Calu3 (cell line): ENCODE measurements around the gene EPO. TPM values are rescaled to one million over a fixed set of nuclear protein-coding genes. Genes with fewer than 3 reads are reported as not detected.

Experiments
- BruUV-seq: library from RNA; stranded (reverse); fragments of 400-500 nt; replicated peaks from 2 replicates; lab custom pipeline; 2021; lab: Mats Ljungman, UMichigan
- CTCF ChIA-PET: fragments of 300-600 bp; sonication (Branson Sonifier 250); formaldehyde crosslinking; loops from one replicate; lab custom pipeline; 2022; ENCODE audit warnings: antibody characterized with exemption; lab: Charles Lee
- DNase-seq: peaks from one replicate; pipeline ENCODE4 v3.0.0; 2022
- H3K27ac Mint-ChIP-seq: one replicate; pipeline ENCODE4 v1.8.0; 2022; ENCODE audit warnings: mixed read lengths; ENCODE audit not compliant: unreplicated experiment
- H3K27me3 Mint-ChIP-seq: one replicate; pipeline ENCODE4 v1.8.0; 2022; ENCODE audit warnings: mixed read lengths; ENCODE audit not compliant: unreplicated experiment
- H3K36me3 Mint-ChIP-seq: one replicate; pipeline ENCODE4 v1.8.0; 2022; ENCODE audit warnings: mild to moderate bottlenecking, moderate library complexity, mixed read lengths; ENCODE audit not compliant: insufficient read depth, unreplicated experiment
- H3K4me1 Mint-ChIP-seq: one replicate; pipeline ENCODE4 v1.8.0; 2022; ENCODE audit warnings: mild to moderate bottlenecking, low read depth, mixed read lengths; ENCODE audit not compliant: unreplicated experiment
- H3K4me3 Mint-ChIP-seq: one replicate; pipeline ENCODE4 v1.8.0; 2022; ENCODE audit warnings: mild to moderate bottlenecking, low read depth, moderate library complexity, mixed read lengths; ENCODE audit not compliant: unreplicated experiment
- H3K9me3 Mint-ChIP-seq: one replicate; pipeline ENCODE4 v1.8.0; 2022; ENCODE audit warnings: low read depth, mixed read lengths; ENCODE audit not compliant: unreplicated experiment
- intact Hi-C: fragments of 100-400 bp; cut with micrococcal nuclease; formaldehyde crosslinking; loops from one replicate; pipeline ENCODE4 v1.10.0; 2022; ENCODE audit not compliant: unreplicated experiment
- total RNA-seq: library from RNA; stranded (reverse); gene quantifications from 2 replicates; pipeline ENCODE4 v1.2.3, GENCODE V29; 2022
- TF ChIP-seq, protein P1 (sequence below): fragments of 200-600 bp; IDR thresholded peaks from one replicate; pipeline ENCODE4 v1.8.0; 2022; ENCODE audit warnings: antibody characterized with exemption; ENCODE audit not compliant: unreplicated experiment

The EPO gene
- total RNA-seq, 1 experiment from 2014 or later, result not detected

DNA sequence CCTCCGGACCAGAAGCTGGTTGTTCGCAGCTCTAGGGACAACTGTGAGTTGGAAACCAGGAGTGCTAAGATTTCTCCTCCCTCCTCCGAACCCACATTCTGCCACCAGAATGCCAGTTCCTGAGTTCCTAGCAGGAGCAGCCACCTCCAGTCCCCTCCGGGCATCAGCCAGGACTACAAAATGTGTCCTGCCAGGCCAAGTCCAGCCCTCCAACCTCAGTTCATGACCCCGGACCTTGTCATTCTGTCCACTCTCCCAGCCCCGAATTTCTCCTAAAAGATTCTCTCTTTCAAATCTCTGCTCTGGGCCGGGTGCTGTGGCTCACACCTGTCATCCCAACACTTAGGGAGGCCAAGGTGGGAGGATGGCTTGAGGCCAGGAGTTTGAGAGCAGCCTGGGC is 15.5 kb downstream of the EPO start:
- no peak overlapping the region for H3K4me3 Mint-ChIP-seq
- CTCF ChIA-PET, result no interaction called here
- H3K27me3 Mint-ChIP-seq, result peaks cover 12% of the 10 kb centered on the region
- no peaks in the 10 kb centered on the region for H3K36me3 Mint-ChIP-seq
- DNase-seq, result no peak
- no peak overlapping the region for H3K27ac Mint-ChIP-seq
- TF ChIP-seq, protein P1, sequence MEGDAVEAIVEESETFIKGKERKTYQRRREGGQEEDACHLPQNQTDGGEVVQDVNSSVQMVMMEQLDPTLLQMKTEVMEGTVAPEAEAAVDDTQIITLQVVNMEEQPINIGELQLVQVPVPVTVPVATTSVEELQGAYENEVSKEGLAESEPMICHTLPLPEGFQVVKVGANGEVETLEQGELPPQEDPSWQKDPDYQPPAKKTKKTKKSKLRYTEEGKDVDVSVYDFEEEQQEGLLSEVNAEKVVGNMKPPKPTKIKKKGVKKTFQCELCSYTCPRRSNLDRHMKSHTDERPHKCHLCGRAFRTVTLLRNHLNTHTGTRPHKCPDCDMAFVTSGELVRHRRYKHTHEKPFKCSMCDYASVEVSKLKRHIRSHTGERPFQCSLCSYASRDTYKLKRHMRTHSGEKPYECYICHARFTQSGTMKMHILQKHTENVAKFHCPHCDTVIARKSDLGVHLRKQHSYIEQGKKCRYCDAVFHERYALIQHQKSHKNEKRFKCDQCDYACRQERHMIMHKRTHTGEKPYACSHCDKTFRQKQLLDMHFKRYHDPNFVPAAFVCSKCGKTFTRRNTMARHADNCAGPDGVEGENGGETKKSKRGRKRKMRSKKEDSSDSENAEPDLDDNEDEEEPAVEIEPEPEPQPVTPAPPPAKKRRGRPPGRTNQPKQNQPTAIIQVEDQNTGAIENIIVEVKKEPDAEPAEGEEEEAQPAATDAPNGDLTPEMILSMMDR, result no peak
- H3K9me3 Mint-ChIP-seq, result no peaks in the 10 kb centered on the region
- no peaks in the 10 kb centered on the region for H3K4me1 Mint-ChIP-seq
- BruUV-seq, result no TSS peak
- intact Hi-C loops, result no loop called here

DNA sequence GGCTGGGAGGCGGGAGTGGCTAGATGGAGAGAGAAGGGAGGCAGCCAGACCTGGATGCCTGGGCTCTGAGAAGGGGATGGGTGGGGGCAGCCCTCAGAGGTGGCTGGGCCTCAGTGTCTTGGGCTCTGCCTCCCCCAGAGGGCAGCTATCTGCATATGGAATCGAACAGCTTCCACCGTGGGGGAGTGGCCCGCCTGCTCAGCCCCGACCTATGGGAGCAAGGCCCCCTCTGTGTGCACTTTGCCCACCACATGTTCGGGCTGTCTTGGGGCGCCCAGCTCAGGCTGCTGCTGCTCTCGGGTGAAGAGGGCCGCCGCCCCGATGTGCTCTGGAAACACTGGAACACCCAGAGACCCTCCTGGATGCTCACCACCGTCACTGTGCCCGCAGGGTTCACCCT is 16.4 kb downstream of the EPO start:
- H3K9me3 Mint-ChIP-seq, result no peaks in the 10 kb centered on the region
- no peak overlapping the region for H3K27ac Mint-ChIP-seq
- no peak overlapping the region for H3K4me3 Mint-ChIP-seq
- BruUV-seq, result no TSS peak
- intact Hi-C loops, result no loop called here
- peaks cover 12% of the 10 kb centered on the region for H3K27me3 Mint-ChIP-seq
- TF ChIP-seq, protein P1, result no peak
- no peaks in the 10 kb centered on the region for H3K36me3 Mint-ChIP-seq
- CTCF ChIA-PET, result no interaction called here
- no peak for DNase-seq
- no peaks in the 10 kb centered on the region for H3K4me1 Mint-ChIP-seq

DNA sequence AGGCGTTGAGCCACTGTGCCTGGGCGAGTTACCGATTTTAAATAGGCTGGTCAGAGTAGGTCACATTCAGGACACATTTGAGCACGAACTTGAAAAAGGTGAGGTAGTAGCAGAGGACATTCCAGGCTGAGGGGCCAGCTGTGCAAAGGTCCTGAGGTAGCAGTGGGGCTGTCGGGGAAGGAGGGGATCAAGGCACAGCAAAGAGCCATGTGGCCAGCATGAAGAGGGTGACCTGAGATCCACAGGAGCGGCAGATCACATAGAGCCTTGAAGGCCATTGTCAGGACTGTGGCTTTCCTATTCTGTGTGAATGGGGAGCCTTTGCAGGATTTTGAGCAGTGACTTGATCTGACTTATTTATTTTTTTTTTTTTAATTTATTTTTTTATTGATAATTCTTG is 19.7 kb downstream of the EPO start:
- Mint-ChIP-seq H3K4me1 (no peaks in the 10 kb centered on the region), H3K36me3 (no peaks in the 10 kb centered on the region), H3K4me3 (no peak overlapping the region), H3K27me3 (no peaks in the 10 kb centered on the region), H3K9me3 (no peaks in the 10 kb centered on the region), H3K27ac (no peak overlapping the region)
- BruUV-seq, result no TSS peak
- no peak for DNase-seq
- TF ChIP-seq, protein P1, result no peak
- intact Hi-C loops, result no loop called here
- CTCF ChIA-PET, result no interaction called here

DNA sequence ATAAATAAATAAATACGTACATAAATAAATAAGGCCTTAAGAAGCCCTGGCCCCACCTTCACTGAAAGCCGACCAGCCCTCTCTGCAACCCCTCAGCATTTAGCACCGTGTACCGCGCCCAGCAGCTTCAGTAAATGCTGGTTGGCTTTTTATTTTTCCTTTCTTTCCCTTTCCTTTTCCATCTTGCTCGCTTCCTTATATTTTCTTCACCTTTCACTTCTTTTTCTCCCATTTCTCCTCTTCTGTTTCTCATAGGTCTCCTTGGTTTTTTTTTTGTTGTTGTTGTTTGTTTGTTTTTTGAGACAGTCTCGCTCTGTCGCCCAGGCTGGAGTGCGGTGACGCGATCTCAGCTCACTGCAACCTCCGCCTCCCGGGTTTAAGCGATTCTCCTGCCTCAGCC is 24.3 kb downstream of the EPO start:
- Mint-ChIP-seq H3K36me3 (no peaks in the 10 kb centered on the region), H3K27me3 (peaks cover 21% of the 10 kb centered on the region), H3K27ac (no peak overlapping the region), H3K4me1 (no peaks in the 10 kb centered on the region), H3K4me3 (no peak overlapping the region), H3K9me3 (no peaks in the 10 kb centered on the region)
- no TSS peak for BruUV-seq
- intact Hi-C loops, result no loop called here
- CTCF ChIA-PET, result no interaction called here
- TF ChIP-seq, protein P1, result no peak
- DNase-seq, result no peak

DNA sequence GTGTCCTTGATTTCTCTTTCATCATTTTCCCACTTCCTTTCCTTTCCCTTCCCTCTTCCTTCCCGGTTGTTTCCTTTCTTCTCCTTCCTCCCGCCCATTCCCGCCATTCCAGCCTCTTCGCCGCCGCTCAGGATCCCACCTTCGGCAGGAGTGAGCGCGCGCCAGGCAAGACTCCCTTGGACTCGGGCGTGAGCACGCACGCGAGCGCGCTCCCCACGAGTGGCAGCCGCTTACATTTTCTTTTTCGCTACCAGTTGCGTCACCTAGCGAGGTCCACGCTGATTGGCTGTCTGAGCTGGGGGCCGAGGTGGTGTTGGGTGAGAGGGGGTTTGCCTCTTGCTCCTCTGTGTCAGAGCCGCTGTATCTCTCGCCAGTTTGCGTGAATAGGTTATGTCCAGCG is 24.9 kb downstream of the EPO start:
- BruUV-seq, result no TSS peak
- H3K27me3 Mint-ChIP-seq, result peaks cover 21% of the 10 kb centered on the region
- TF ChIP-seq, protein P1, result no peak
- no peak for DNase-seq
- H3K4me3 Mint-ChIP-seq, result no peak overlapping the region
- no peak overlapping the region for H3K27ac Mint-ChIP-seq
- no peaks in the 10 kb centered on the region for H3K9me3 Mint-ChIP-seq
- intact Hi-C loops, result no loop called here
- H3K4me1 Mint-ChIP-seq, result no peaks in the 10 kb centered on the region
- CTCF ChIA-PET, result no interaction called here
- no peaks in the 10 kb centered on the region for H3K36me3 Mint-ChIP-seq
